Measurements from ENCODE around the gene RIBC1.
"Not testable (repeated sequence)": the region's sequence is repeated elsewhere in the genome, so short reads cannot be mapped to it uniquely, and the experiment has no call there.

RIBC1 gene

GRCh38 chrX:53456254-53456653, 33.6 kb downstream of the RIBC1 start:
- no peak overlapping the region for H4K91ac ChIP-seq (ENCODE audit: low read depth, low read length)
- H3K27ac ChIP-seq (ENCODE audit: low read depth, low read length), result no peak overlapping the region
- H3K27me3 ChIP-seq (ENCODE audit: insufficient read depth, low read length), result no peaks in the 10 kb centered on the region
- H2BK120ac ChIP-seq (ENCODE audit: insufficient read depth, low read length, poor library complexity), result no peak overlapping the region
- peak in 1 of 2 donors; percentile 62 for DNase-seq
- no peak overlapping the region for H3K23ac ChIP-seq (ENCODE audit: low read length)
- H3K9me3 ChIP-seq (ENCODE audit: insufficient read depth, low read depth, low read length), result no peaks in the 10 kb centered on the region
- no peaks in the 10 kb centered on the region for H3K79me2 ChIP-seq (ENCODE audit: control insufficient read depth, insufficient read depth, low read length, poor library complexity)
- no peak overlapping the region for H2BK12ac ChIP-seq (ENCODE audit: low read length)
- H3K4ac ChIP-seq (ENCODE audit: low read depth, low read length), result no peak overlapping the region
- H2AFZ ChIP-seq (ENCODE audit: insufficient read depth, low read length, poor library complexity), result no peak overlapping the region
- no peak overlapping the region for H3K14ac ChIP-seq (ENCODE audit: low read length)
- no CpG with 5 or more reads among the region's 3 CpGs for WGBS (ENCODE audit: extremely low coverage, insufficient coverage, insufficient read length)
- no peak overlapping the region for H2BK5ac ChIP-seq (ENCODE audit: low read depth, low read length, poor library complexity)
- H4K12ac ChIP-seq (ENCODE audit: low read depth, low read length), result no peak overlapping the region
- no peak overlapping the region for H3K4me3 ChIP-seq (ENCODE audit: low read depth, low read length)
- no peaks in the 10 kb centered on the region for H3K4me1 ChIP-seq (ENCODE audit: control insufficient read depth in 1 of 2, insufficient read depth in 2 of 2, low read length in 2 of 2)
- no peak overlapping the region for H4K8ac ChIP-seq (ENCODE audit: low read depth, low read length)
- no peak overlapping the region for H3K18ac ChIP-seq (ENCODE audit: low read length)
- no peak overlapping the region for H3K9ac ChIP-seq (ENCODE audit: low read length)
- H3K79me1 ChIP-seq (ENCODE audit: low read length), result no peaks in the 10 kb centered on the region
- no peak overlapping the region for H3K4me2 ChIP-seq (ENCODE audit: low read length)
- no peak overlapping the region for H2AK5ac ChIP-seq (ENCODE audit: low read length)
- H3K36me3 ChIP-seq (ENCODE audit: control insufficient read depth in 1 of 2, insufficient read depth in 2 of 2, low read length in 2 of 2), result no peaks in the 10 kb centered on the region

DNA sequence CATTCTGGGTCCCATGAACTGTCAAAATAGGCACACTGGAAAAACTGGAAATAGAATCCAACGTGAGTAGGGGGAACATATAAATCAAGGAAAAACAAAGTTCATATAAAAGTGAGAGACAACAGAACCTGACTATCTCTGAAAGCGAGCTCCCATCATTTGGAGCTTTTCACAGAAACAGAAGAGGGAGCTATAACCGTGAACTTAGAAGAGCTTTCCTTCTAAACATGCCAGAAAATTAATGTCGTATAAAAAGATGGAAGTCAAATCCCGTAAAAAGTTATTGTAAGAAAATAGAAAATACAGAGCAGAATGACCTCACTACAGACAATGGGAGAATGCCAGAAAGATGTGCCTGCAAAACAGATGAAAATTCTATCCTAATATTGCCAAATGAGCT, 35.4 kb downstream of the RIBC1 start:
- H3K79me1 ChIP-seq (ENCODE audit: low read length), result no peaks in the 10 kb centered on the region
- H4K8ac ChIP-seq (ENCODE audit: low read depth, low read length), result no peak overlapping the region
- no peak overlapping the region for H3K4me3 ChIP-seq (ENCODE audit: low read depth, low read length)
- no peak overlapping the region for H3K9ac ChIP-seq (ENCODE audit: low read length)
- no peak overlapping the region for H2BK5ac ChIP-seq (ENCODE audit: low read depth, low read length, poor library complexity)
- H3K27ac ChIP-seq (ENCODE audit: low read depth, low read length), result no peak overlapping the region
- H4K91ac ChIP-seq (ENCODE audit: low read depth, low read length), result no peak overlapping the region
- H3K36me3 ChIP-seq (ENCODE audit: control insufficient read depth in 1 of 2, insufficient read depth in 2 of 2, low read length in 2 of 2), result no peaks in the 10 kb centered on the region
- H2BK12ac ChIP-seq (ENCODE audit: low read length), result no peak overlapping the region
- no peak overlapping the region for H3K4me2 ChIP-seq (ENCODE audit: low read length)
- no peaks in the 10 kb centered on the region for H3K79me2 ChIP-seq (ENCODE audit: control insufficient read depth, insufficient read depth, low read length, poor library complexity)
- DNase-seq, result no peak
- no peaks in the 10 kb centered on the region for H3K9me3 ChIP-seq (ENCODE audit: insufficient read depth, low read depth, low read length)
- no peak overlapping the region for H3K14ac ChIP-seq (ENCODE audit: low read length)
- no peaks in the 10 kb centered on the region for H3K4me1 ChIP-seq (ENCODE audit: control insufficient read depth in 1 of 2, insufficient read depth in 2 of 2, low read length in 2 of 2)
- no peak overlapping the region for H4K12ac ChIP-seq (ENCODE audit: low read depth, low read length)
- no peak overlapping the region for H3K18ac ChIP-seq (ENCODE audit: low read length)
- H3K23ac ChIP-seq (ENCODE audit: low read length), result no peak overlapping the region
- whole genome bisulfite sequencing (ENCODE audit: extremely low coverage, insufficient coverage, insufficient read length), result no CpG with 5 or more reads among the region's 5 CpGs
- H2AK5ac ChIP-seq (ENCODE audit: low read length), result no peak overlapping the region
- no peaks in the 10 kb centered on the region for H3K27me3 ChIP-seq (ENCODE audit: insufficient read depth, low read length)
- H2AFZ ChIP-seq (ENCODE audit: insufficient read depth, low read length, poor library complexity), result no peak overlapping the region
- H2BK120ac ChIP-seq (ENCODE audit: insufficient read depth, low read length, poor library complexity), result no peak overlapping the region
- no peak overlapping the region for H3K4ac ChIP-seq (ENCODE audit: low read depth, low read length)

- H2BK120ac ChIP-seq (ENCODE audit: insufficient read depth, low read length, poor library complexity); DNase-seq; H3K18ac ChIP-seq (ENCODE audit: low read length); H4K91ac ChIP-seq (ENCODE audit: low read depth, low read length); H3K4me1 ChIP-seq (ENCODE audit: control insufficient read depth in 1 of 2, insufficient read depth in 2 of 2, low read length in 2 of 2); H2AK5ac ChIP-seq (ENCODE audit: low read length); H3K79me2 ChIP-seq (ENCODE audit: control insufficient read depth, insufficient read depth, low read length, poor library complexity); H3K4ac ChIP-seq (ENCODE audit: low read depth, low read length); H4K8ac ChIP-seq (ENCODE audit: low read depth, low read length); H3K23ac ChIP-seq (ENCODE audit: low read length); H2BK12ac ChIP-seq (ENCODE audit: low read length); H2AFZ ChIP-seq (ENCODE audit: insufficient read depth, low read length, poor library complexity); H2BK5ac ChIP-seq (ENCODE audit: low read depth, low read length, poor library complexity); H3K9ac ChIP-seq (ENCODE audit: low read length); H4K12ac ChIP-seq (ENCODE audit: low read depth, low read length); H3K27ac ChIP-seq (ENCODE audit: low read depth, low read length); H3K36me3 ChIP-seq (ENCODE audit: control insufficient read depth in 1 of 2, insufficient read depth in 2 of 2, low read length in 2 of 2); H3K4me2 ChIP-seq (ENCODE audit: low read length); H3K9me3 ChIP-seq (ENCODE audit: insufficient read depth, low read depth, low read length); H3K79me1 ChIP-seq (ENCODE audit: low read length); H3K27me3 ChIP-seq (ENCODE audit: insufficient read depth, low read length); H3K14ac ChIP-seq (ENCODE audit: low read length); H3K4me3 ChIP-seq (ENCODE audit: low read depth, low read length): not testable (repeated sequence)
- WGBS (ENCODE audit: extremely low coverage, insufficient coverage, insufficient read length), result no CpG with 5 or more reads among the region's 3 CpGs
These were observed 46.0 kb downstream of the RIBC1 start for GRCh38 chrX:53468659-53469058.

- no CpG with 5 or more reads among the region's 3 CpGs for WGBS (ENCODE audit: extremely low coverage, insufficient coverage, insufficient read length)
- Histone ChIP-seq H3K14ac (ENCODE audit: low read length) (no peak overlapping the region), H4K12ac (ENCODE audit: low read depth, low read length) (no peak overlapping the region), H3K18ac (ENCODE audit: low read length) (no peak overlapping the region), H3K23ac (ENCODE audit: low read length) (no peak overlapping the region), H3K4me3 (ENCODE audit: low read depth, low read length) (no peak overlapping the region), H3K36me3 (ENCODE audit: control insufficient read depth in 1 of 2, insufficient read depth in 2 of 2, low read length in 2 of 2) (no peaks in the 10 kb centered on the region), H3K79me1 (ENCODE audit: low read length) (no peaks in the 10 kb centered on the region), H3K79me2 (ENCODE audit: control insufficient read depth, insufficient read depth, low read length, poor library complexity) (no peaks in the 10 kb centered on the region), H4K8ac (ENCODE audit: low read depth, low read length) (no peak overlapping the region), H2BK120ac (ENCODE audit: insufficient read depth, low read length, poor library complexity) (no peak overlapping the region), H2AFZ (ENCODE audit: insufficient read depth, low read length, poor library complexity) (no peak overlapping the region), H3K4me1 (ENCODE audit: control insufficient read depth in 1 of 2, insufficient read depth in 2 of 2, low read length in 2 of 2) (no peaks in the 10 kb centered on the region), H3K27ac (ENCODE audit: low read depth, low read length) (no peak overlapping the region), H2BK12ac (ENCODE audit: low read length) (no peak overlapping the region), H2BK5ac (ENCODE audit: low read depth, low read length, poor library complexity) (no peak overlapping the region), H3K27me3 (ENCODE audit: insufficient read depth, low read length) (no peaks in the 10 kb centered on the region), H3K9ac (ENCODE audit: low read length) (no peak overlapping the region), H4K91ac (ENCODE audit: low read depth, low read length) (no peak overlapping the region), H3K4ac (ENCODE audit: low read depth, low read length) (no peak overlapping the region), H2AK5ac (ENCODE audit: low read length) (no peak overlapping the region), H3K4me2 (ENCODE audit: low read length) (no peak overlapping the region), H3K9me3 (ENCODE audit: insufficient read depth, low read depth, low read length) (no peaks in the 10 kb centered on the region)
- DNase-seq, result no peak
These were observed 48.7 kb downstream of the RIBC1 start for GRCh38 chrX:53471346-53471745.

Measured in trophoblast cell (in vitro differentiated cells and primary cell).